HG02885 (cell line): Measurements from ENCODE around the gene CHRM4.
A peak's percentile ranks its signal among the peaks of the same experiment; 100 is the strongest.

Experiments used
- ATAC-seq: cut with Tn5 transposase; IDR thresholded peaks from one replicate; pipeline ENCODE4 v1.9.1; 2021; ENCODE audit warnings: mild to moderate bottlenecking; ENCODE audit not compliant: unreplicated experiment, poor library complexity

The CHRM4 gene

GRCh38 chr11:46352063-46352841, 39.3 kb downstream of the CHRM4 start:
- ATAC-seq: no peak

GRCh38 chr11:46351606-46352005, 40.0 kb downstream of the CHRM4 start:
- no peak for ATAC-seq

- ATAC-seq: no peak
Measured at GRCh38 chr11:46351148-46351547, 40.4 kb downstream of the CHRM4 start.

DNA sequence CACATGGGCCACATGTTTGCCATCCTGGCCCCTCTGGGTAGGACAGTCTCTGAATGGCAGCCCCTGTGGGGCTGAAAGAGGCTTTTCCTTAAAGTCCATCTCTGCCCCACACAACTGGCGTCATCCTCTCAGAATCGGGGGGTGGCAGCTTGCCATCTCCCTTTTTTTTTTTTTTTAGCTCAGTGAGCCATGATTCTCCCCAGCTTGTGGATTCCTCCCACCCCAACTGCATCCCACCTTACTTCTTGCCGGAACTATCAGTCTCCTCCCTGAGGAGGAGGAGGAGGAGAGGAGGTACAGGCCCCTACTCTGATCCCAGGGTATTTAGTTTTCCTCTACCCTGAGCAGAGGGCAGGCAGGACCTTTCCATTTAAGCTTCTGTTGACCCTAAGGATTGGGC, 40.9 kb downstream of the CHRM4 start:
- ATAC-seq: no peak

DNA sequence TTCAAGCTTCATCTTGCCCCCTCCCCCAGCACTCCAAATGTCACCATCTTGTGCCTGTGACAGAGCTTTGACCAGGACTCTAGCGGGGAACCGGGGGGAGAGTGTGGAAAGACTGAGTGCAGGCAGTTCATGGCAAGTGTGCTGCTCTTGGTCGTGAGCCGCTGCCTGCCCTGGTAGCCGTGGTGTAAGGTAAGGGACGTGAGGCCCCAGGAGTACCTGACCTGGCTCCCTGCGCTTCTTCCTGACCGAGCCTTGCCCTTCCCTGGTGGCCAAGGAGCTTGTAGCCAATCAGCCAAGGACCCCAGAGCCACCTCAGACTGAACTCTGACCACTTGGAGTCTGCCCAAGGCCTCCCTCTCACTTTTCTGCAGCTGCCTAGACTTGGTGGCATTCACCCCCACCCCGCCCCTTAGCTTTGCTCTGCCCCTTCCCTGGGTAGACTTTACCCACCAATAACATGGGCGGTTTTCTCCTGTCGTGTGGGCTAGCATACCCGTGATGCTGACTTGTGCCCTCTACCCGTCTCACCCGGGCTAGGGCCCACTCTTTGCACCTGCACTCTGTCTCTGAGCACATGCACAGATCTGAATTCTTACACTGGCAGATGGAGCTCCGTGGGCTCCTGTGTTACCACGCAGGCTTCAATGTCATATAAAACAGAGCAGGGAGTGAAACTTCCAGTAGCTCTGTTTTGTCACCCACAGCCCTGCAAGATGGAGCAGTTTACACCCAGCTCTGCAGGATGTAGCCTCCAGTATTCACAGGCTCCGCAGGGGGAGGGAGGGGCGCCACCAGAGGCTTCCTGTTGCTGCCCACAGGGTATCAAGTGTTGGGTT, 42.8 kb downstream of the CHRM4 start:
- no peak for ATAC-seq

DNA sequence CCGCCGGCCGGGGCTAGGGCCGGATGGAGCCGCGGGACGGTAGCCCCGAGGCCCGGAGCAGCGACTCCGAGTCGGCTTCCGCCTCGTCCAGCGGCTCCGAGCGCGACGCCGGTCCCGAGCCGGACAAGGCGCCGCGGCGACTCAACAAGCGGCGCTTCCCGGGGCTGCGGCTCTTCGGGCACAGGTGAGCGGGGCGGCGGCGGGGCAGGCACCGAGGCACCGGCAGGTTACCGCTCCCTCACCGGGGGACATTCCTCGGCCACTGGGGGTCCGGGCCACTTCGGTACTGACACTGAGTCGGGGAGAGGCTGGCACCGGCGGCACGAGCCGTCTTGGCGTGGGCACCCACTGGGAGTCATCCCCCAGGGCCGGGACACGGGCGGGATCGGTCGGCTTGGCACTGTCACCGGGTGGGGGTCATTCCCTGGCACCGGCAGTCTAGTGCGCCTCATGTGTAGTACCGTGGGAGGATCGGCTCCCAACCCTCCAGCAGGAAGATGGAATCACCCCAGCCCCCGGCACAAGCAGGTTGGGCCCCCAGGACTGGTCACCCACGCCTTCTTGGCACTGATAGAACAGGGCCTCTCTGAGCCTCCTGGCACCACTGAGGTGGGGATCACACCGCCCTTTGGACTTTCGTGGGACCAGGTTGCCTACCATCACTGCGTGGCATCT, 43.8 kb downstream of the CHRM4 start:
- ATAC-seq: no peak

- ATAC-seq: peak; percentile 73
Measured at GRCh38 chr11:46346886-46347636, 44.5 kb downstream of the CHRM4 start, which contains the start of gene DGKZ. TSS of gene DGKZ (plus strand) at chr11:46347463. CDS start at chr11:46347660, 197 bp downstream.

DNA sequence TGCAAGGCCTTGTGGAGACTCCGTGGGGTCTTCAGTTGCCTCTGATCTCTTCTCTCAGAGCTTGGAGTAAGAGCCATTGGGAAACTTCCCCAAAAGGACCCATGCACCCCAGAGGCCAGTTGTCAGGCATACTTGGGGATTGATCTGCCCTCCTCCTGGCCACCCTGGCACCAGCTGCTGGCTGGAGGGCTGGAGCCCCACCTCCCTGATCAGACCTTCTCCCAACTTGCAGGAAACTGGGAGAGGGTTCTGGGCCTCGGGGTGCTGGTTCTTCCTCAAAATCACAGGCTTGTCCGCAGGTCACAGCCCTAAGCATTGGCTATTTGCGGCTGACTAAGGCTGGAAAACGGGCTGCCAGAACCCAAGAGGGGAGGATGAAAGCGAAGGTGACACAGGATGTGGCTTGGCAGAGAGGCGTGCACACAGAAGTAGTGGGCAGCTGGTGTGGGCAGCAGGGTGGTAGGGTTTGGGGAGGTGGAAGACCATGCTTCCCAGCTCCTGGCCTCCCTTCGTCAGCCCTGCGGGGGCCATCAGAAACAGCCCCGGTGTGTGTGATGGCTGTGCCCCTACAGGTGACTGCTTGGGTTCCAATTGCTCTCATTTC, 45.6 kb downstream of the CHRM4 start:
- no peak for ATAC-seq

DNA sequence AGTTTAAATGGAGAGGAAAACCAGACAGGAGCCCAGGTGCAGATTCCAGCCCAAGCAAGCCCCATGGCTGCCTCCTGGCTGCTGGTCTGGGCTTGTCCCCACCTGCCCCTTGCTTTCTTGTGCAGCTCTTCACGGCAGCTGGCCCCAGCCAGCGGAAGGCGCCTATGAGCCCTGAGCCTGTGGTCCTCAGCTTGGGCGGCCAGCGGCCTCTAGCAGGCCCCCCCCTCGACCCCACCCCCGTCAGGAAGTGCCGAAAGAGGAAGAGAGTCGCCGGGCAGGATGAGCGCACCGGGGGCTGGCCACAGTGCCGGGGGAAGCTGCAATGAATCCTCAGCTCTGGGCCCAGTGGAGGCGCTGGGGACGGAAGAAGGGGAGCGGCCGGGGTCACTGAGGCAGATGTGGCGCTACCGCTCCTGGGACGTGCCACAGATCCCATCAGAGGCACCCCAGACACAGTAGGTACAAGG, 46.4 kb downstream of the CHRM4 start:
- no peak for ATAC-seq

- ATAC-seq: no peak
Measured at GRCh38 chr11:46343520-46343919, 48.1 kb downstream of the CHRM4 start.

DNA sequence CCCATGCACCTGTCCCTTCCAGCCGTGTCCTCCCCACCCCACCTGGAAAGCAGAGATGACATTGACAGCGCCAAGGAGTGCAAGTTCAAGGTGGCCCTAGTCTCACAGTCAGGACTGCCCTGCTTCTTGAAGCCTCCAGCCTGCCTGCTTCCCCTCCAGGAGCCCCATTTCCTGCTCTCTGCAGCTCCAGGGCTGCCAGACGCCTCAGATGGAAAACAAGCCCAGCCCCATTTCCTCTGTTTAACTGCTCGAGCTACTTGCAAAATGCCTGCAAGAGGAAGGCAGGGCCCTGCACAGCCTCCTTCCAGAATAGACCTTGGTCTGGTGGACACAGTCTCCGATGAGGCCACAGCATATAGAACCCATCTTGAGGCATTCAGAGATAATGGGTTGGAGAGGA, 49.3 kb downstream of the CHRM4 start:
- ATAC-seq: no peak

DNA sequence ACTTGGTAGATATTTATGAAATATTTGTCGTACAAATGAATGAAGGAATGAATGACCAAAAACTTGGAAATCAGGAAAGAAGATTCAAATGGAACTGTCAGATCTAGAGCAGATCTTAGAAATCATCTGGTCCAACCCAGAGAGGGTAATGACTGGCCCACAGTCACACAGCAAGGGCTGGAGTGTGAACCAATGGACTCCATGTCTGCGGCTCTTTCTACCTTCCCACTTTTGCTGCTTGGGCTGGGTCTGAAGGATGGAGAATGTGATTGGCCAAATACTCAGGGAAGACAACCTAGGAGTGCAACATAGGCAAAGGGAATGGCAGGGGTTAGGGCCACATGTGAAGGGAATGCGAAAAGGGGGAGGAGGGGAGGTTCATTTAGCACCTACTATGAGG, 50.1 kb downstream of the CHRM4 start:
- no peak for ATAC-seq

- ATAC-seq: no peak
Measured at GRCh38 chr11:46339816-46340215, 51.8 kb downstream of the CHRM4 start.

DNA sequence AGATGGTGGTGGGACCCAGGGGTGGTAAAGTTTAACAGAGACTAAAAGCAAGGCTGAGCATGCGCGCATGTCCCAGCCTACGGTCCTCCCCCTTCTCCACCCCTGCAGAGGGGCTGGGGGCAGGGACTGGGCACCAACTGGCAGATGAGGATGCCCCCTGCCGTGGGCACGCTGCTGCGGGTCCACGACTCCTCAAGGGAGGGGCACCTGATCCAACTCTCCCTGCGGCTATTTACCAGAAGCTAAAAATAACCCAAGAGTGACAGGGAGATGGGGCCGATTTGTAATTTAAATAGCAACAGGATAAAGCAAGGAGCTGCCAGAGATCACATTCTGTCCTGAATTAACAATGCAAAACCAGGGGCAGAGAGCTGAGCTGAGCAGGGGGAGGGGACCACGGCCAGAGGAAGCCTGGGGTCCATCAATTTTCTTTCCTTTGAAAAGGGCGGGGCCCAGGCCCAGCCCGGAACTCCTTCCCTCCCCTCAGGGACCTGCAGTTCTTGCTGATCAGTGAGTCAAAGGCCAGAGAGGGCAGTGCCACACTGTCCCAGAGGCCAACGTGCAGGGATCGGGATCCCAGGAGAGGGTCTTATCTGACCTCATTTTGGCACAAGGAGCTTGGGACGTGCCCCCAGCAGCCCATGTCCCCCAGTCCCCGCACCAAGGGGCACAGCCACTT, 52.4 kb downstream of the CHRM4 start:
- no peak for ATAC-seq

GRCh38 chr11:46338636-46338987, 53.0 kb downstream of the CHRM4 start:
- ATAC-seq: no peak

- no peak for ATAC-seq
Measured at GRCh38 chr11:46337626-46338345, 53.8 kb downstream of the CHRM4 start.

GRCh38 chr11:46336563-46337180, 54.9 kb downstream of the CHRM4 start:
- no peak for ATAC-seq

DNA sequence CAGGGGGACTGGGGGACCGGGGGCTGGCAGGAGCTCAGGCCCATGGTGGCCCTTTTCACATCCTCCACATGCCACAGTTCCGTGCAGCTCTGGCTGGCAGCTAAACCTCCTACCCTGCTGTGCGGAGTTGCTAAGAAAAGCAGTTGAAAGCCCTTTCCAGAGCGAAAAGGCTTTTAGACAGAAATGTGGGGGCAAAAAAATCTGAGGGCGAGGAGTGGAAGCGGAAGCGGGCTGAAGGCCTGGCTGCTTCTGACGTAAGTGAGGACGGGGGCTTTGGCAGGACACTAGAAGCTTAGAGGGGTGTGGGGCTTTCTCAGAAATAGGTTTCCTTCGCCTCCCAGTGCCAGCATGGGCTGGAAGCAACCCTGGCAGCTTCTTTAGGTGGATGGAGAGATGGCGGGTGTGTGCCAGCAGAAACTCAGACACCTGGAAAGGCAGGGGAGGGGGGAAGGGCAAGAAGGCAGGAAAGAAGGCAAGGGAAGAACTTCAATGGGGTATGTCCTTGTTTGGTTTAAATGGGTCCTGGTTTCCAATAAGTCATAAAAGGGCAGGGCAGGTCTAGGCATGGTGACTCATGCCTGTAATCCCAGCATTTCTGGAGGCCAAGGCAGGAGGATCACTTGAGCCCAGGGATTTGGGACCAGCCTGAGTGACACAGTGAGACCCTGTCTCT, 55.5 kb downstream of the CHRM4 start:
- ATAC-seq: no peak
